Keratinocyte (primary cell): ENCODE data around the gene TMEM204.

Experiments
- EZH2 ChIP-seq: IDR thresholded peaks from one replicate; pipeline ENCODE4 v1.6.1; 2012; ENCODE audit warnings: inconsistent platforms, mild to moderate bottlenecking, low read length, moderate library complexity
- TF ChIP-seq, protein P1 (sequence below), 3 experiments: IDR thresholded peaks in 1 of 3; conservative IDR thresholded peaks in 1 of 3; optimal IDR thresholded peaks in 1 of 3; 2 replicates in 2 of 3; 3 replicates in 1 of 3; pipeline versions ENCODE3 to v1.5.1; 2011; ENCODE audit warnings: low read length in 3 of 3, mild to moderate bottlenecking in 3 of 3, moderate library complexity in 2 of 3, control low read depth in 1 of 3, inconsistent platforms in 1 of 3; ENCODE audit not compliant: insufficient read depth in 2 of 3; ENCODE audit errors: extremely low read depth in 1 of 3

GRCh38 chr16:1597154-1597553 lies 63.7 kb downstream of the TMEM204 start:
- TF ChIP-seq, protein P1, sequence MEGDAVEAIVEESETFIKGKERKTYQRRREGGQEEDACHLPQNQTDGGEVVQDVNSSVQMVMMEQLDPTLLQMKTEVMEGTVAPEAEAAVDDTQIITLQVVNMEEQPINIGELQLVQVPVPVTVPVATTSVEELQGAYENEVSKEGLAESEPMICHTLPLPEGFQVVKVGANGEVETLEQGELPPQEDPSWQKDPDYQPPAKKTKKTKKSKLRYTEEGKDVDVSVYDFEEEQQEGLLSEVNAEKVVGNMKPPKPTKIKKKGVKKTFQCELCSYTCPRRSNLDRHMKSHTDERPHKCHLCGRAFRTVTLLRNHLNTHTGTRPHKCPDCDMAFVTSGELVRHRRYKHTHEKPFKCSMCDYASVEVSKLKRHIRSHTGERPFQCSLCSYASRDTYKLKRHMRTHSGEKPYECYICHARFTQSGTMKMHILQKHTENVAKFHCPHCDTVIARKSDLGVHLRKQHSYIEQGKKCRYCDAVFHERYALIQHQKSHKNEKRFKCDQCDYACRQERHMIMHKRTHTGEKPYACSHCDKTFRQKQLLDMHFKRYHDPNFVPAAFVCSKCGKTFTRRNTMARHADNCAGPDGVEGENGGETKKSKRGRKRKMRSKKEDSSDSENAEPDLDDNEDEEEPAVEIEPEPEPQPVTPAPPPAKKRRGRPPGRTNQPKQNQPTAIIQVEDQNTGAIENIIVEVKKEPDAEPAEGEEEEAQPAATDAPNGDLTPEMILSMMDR (optimal IDR thresholded peaks at IDR 0.05 in 1 of 3, IDR thresholded peaks at IDR 0.05 in 1 of 3, conservative IDR thresholded peaks at IDR 0.05 in 1 of 3; ENCODE audit: extremely low read depth in 1 of 3, insufficient read depth in 2 of 3, low read length in 3 of 3), result no peak
- no peak for TF ChIP-seq EZH2
